ENCODE results near the gene GAB1.

The GAB1 gene

DNA sequence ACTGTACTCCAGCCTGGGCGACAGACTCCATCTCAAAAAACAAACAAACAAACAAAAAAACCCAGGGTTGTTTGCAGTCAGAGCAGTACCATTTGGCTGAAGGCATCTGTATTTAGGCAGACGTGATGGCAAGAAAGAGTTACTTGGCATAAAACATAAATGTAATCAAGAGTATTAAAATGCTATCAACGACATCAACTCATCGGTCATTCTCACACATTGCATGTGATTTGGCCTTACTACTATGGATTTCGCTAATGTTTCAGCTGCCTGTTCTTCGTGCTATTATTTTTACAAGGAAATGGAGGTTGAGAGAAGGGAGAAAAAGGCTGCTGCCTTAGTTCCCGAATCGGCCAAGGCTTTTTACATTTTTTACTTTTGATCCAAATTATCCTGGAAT is 161.3 kb downstream of the GAB1 start:
- Histone ChIP-seq H3K27ac (no peak overlapping the region), H3K9me3 (ENCODE audit: low read depth, low read length) (no peaks in the 10 kb centered on the region), H3K4me3 (no peak overlapping the region), H3K9ac (ENCODE audit: insufficient read length) (no peak overlapping the region), H3K36me3 (ENCODE audit: insufficient read depth, low read length) (no peaks in the 10 kb centered on the region)
- DNase-seq (ENCODE audit: low read depth, low spot score) = no peak
- TF ChIP-seq EZH2 (IDR thresholded peaks at IDR 0.05) = no peak
- no peak for TF ChIP-seq FOXP2 (optimal IDR thresholded peaks at IDR 0.05; ENCODE audit: control extremely low read depth, extremely low read length, insufficient read depth)
- no peak for TF ChIP-seq POLR2AphosphoS5 (IDR thresholded peaks at IDR 0.05; ENCODE audit: borderline replicate concordance, low read depth, low read length)

DNA sequence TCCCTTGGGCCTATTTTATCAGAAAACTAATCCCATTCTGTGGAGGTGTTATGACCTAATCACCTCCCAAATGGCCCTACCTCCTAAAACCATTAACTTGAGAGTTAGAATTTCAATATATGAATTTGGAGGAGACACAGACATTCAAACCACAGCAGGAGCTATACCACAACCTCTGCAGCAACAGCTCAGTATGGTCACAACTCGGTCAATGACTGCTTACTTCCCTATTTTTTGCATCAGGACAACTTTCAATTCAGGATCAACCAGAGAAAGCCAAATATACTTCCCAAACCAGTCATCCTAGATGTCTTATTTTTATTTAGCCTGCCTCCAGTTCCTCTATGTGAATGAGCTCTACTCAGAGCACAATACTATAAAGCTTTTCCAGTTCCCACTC is 165.6 kb downstream of the GAB1 start:
- DNase-seq (ENCODE audit: low read depth, low spot score) = no peak
- Histone ChIP-seq H3K9ac (ENCODE audit: insufficient read length) (no peak overlapping the region), H3K4me3 (no peak overlapping the region), H3K27ac (no peak overlapping the region), H3K9me3 (ENCODE audit: low read depth, low read length) (no peaks in the 10 kb centered on the region), H3K36me3 (ENCODE audit: insufficient read depth, low read length) (no peaks in the 10 kb centered on the region)
- TF ChIP-seq POLR2AphosphoS5 (IDR thresholded peaks at IDR 0.05; ENCODE audit: borderline replicate concordance, low read depth, low read length) (no peak), FOXP2 (optimal IDR thresholded peaks at IDR 0.05; ENCODE audit: control extremely low read depth, extremely low read length, insufficient read depth) (no peak), EZH2 (IDR thresholded peaks at IDR 0.05) (no peak)

DNA sequence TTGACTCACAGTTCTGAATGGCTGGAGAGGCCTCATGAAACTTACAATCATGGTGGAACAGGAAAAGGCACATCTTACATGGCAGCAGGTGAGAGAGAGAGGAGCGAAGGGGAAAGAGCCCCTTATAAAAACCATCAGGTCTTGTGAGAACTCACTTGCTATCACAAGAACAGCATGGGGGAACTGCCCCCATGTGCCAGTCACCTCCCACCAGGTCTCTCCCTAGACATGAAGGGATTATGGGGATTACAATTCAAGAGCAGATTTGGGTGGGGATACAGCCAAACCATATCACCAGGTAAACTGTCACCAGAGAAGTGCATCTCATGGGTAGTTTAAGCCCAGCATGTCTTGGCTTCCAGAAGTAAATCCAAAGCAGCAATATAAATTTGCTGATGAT is 169.4 kb downstream of the GAB1 start:
- Histone ChIP-seq H3K36me3 (ENCODE audit: insufficient read depth, low read length) (no peaks in the 10 kb centered on the region), H3K4me3 (no peak overlapping the region), H3K27ac (no peak overlapping the region), H3K9ac (ENCODE audit: insufficient read length) (no peak overlapping the region), H3K9me3 (ENCODE audit: low read depth, low read length) (no peaks in the 10 kb centered on the region)
- TF ChIP-seq POLR2AphosphoS5 (IDR thresholded peaks at IDR 0.05; ENCODE audit: borderline replicate concordance, low read depth, low read length) = no peak
- no peak for DNase-seq (ENCODE audit: low read depth, low spot score)

DNA sequence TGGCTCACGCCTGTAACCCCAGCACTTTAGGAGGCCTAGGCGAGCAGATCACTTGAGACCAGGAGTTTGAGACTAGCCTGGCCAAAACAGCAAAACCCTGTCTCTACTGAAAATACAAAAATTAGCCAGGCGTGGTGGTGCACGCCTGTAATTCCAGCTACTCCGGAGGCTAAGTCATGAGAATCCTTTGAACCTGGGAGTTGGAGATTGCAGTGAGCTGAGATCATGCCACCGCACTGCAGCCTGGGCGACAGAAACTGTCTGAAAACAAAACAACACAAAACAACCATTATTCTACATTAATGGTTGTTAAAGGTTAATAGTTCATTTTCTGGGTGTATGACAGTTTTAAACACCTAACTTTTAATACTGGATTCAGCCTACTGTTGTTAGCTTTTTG is 175.2 kb downstream of the GAB1 start:
- no peak overlapping the region for H3K9ac ChIP-seq (ENCODE audit: insufficient read length)
- no peak for TF ChIP-seq POLR2AphosphoS5 (IDR thresholded peaks at IDR 0.05; ENCODE audit: borderline replicate concordance, low read depth, low read length)
- no peak for TF ChIP-seq EZH2 (IDR thresholded peaks at IDR 0.05)
- no peak for TF ChIP-seq FOXP2 (optimal IDR thresholded peaks at IDR 0.05; ENCODE audit: control extremely low read depth, extremely low read length, insufficient read depth)
- no peak overlapping the region for H3K27ac ChIP-seq
- no peak overlapping the region for H3K4me3 ChIP-seq
- DNase-seq (ENCODE audit: low read depth, low spot score) = no peak
- peaks cover 8% of the 10 kb centered on the region for H3K36me3 ChIP-seq (ENCODE audit: insufficient read depth, low read length)
- no peaks in the 10 kb centered on the region for H3K9me3 ChIP-seq (ENCODE audit: low read depth, low read length)

DNA sequence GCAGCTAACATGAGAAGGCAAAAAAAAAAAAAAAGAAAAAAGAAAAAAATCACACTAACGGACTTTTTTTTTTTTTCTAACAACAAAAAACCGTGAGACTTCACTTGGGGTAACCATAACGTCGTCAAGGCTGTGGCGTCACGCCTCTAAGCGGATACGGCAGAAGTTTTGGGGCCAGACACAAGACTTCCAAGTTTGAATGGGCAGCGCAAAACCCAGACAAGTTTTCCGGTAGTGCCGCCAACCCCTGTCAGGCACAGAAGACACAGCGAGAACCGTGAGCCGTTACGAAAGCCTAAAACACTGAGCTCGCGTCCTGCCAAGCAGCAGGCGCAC is 176.3 kb downstream of the GAB1 start:
- TF ChIP-seq EZH2 (IDR thresholded peaks at IDR 0.05) (no peak), FOXP2 (optimal IDR thresholded peaks at IDR 0.05; ENCODE audit: control extremely low read depth, extremely low read length, insufficient read depth) (no peak), POLR2AphosphoS5 (IDR thresholded peaks at IDR 0.05; ENCODE audit: borderline replicate concordance, low read depth, low read length) (no peak)
- DNase-seq (ENCODE audit: low read depth, low spot score) = no peak
- Histone ChIP-seq H3K9me3 (ENCODE audit: low read depth, low read length) (no peaks in the 10 kb centered on the region), H3K9ac (ENCODE audit: insufficient read length) (peak overlapping the region; percentile 85), H3K36me3 (ENCODE audit: insufficient read depth, low read length) (peaks cover 19% of the 10 kb centered on the region), H3K27ac (no peak overlapping the region), H3K4me3 (peak overlapping the region; percentile 84)

DNA sequence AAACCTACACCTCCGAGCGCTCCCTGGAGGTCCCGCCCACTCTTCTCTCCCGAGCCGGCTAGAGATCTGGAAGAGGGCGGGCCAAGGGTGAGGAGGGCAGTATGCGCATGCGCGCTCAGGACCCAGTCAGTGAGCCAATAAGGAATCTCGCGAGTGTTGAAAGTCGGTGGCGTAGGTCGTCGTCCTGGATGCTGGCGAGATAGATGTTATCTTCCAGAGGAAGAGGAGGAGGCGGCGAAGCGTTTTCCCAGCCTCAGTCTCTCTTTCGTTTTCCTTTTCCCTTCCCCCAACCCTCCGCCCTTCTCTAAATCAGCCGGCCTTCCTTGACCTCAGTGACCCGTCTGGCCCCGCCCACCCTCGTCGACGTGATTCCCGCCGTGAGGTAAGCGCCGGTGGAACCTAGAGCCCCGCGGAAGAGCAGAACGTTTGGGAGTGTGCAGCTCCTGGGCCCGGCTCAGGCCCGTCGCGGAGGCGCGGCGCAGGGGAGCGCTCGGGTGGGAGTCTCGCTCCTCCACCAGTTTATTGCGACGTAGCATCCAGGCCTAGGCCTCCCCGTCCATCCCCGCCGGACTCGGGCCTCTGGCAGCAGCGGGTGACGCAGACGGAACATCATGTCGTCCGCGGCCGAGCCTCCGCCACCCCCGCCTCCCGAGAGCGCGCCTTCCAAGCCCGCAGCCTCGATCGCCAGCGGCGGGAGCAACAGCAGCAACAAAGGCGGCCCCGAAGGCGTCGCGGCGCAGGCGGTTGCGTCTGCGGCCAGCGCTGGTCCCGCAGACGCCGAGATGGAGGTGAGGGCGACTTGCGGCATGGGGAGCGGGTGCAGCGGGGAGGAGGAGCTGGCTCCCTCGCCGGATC is 176.9 kb downstream of the GAB1 start, which contains the start of gene SMARCA5:
Gene SMARCA5 (plus strand): TSS at position 389 of the 855 bp plus-strand sequence. CDS start 223 bp downstream, at position 612.
- DNase-seq (ENCODE audit: low read depth, low spot score) = peak; percentile 94
- TF ChIP-seq FOXP2 (optimal IDR thresholded peaks at IDR 0.05; ENCODE audit: control extremely low read depth, extremely low read length, insufficient read depth) (no peak), POLR2AphosphoS5 (IDR thresholded peaks at IDR 0.05; ENCODE audit: borderline replicate concordance, low read depth, low read length) (peak; percentile 93)
- Histone ChIP-seq H3K27ac (peak within 1 kb of the TSS; percentile 87), H3K4me3 (peak within 1 kb of the TSS; percentile 84), H3K9ac (ENCODE audit: insufficient read length) (peak within 1 kb of the TSS; percentile 85), H3K36me3 (ENCODE audit: insufficient read depth, low read length) (peaks cover 23% of the 10 kb centered on the region), H3K9me3 (ENCODE audit: low read depth, low read length) (no peaks in the 10 kb centered on the region)

DNA sequence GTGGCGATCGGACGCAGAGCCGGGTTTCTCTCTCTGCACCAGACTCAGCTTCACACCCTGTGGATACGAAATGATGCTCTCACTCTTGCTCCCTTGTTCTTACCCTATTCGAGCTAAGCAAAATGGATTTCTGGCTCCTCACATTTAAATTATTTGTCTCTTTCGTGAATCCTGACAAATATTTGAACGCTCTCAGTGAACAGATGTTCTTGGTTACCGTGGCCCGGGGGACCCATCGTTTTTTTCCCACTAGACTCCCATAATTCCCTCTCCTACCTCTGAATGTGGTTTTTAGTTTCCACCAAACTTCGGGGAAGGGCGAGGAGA is 177.5 kb downstream of the GAB1 start:
- Histone ChIP-seq H3K27ac (peak overlapping the region; percentile 87; the same call in 1 of the 2 replicates), H3K4me3 (peak overlapping the region; percentile 84), H3K9ac (ENCODE audit: insufficient read length) (peak overlapping the region; percentile 85), H3K36me3 (ENCODE audit: insufficient read depth, low read length) (peaks cover 28% of the 10 kb centered on the region), H3K9me3 (ENCODE audit: low read depth, low read length) (no peaks in the 10 kb centered on the region)
- TF ChIP-seq EZH2 (IDR thresholded peaks at IDR 0.05) = no peak
- TF ChIP-seq FOXP2 (optimal IDR thresholded peaks at IDR 0.05; ENCODE audit: control extremely low read depth, extremely low read length, insufficient read depth) = no peak
- no peak for TF ChIP-seq POLR2AphosphoS5 (IDR thresholded peaks at IDR 0.05; ENCODE audit: borderline replicate concordance, low read depth, low read length)
- no peak for DNase-seq (ENCODE audit: low read depth, low spot score)

DNA sequence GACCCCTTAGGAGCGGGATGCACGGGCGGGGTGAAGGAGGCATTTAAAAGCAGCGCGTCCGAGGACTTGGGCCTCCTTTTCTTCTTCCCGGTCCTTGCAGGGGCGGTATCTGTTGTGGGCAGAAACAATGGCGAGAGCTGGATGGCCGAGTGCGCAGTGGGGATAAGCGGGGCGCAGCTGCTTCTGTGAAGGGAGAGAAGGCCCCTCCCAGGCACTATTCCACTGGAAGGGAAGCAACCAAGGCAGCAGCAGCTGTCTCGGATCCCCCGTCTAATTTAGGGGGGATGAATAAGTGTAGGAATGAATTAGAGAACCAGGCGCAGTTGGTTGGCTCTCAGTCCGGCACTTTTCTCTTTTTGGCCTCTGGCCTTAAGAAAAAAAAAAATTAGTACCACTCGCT is 177.8 kb downstream of the GAB1 start:
- Histone ChIP-seq H3K36me3 (ENCODE audit: insufficient read depth, low read length) (peaks cover 32% of the 10 kb centered on the region), H3K27ac (no peak overlapping the region), H3K4me3 (peak overlapping the region; percentile 84), H3K9ac (ENCODE audit: insufficient read length) (peak overlapping the region; percentile 85), H3K9me3 (ENCODE audit: low read depth, low read length) (no peaks in the 10 kb centered on the region)
- TF ChIP-seq POLR2AphosphoS5 (IDR thresholded peaks at IDR 0.05; ENCODE audit: borderline replicate concordance, low read depth, low read length) (no peak), FOXP2 (optimal IDR thresholded peaks at IDR 0.05; ENCODE audit: control extremely low read depth, extremely low read length, insufficient read depth) (no peak), EZH2 (IDR thresholded peaks at IDR 0.05) (no peak)
- DNase-seq (ENCODE audit: low read depth, low spot score) = no peak

DNA sequence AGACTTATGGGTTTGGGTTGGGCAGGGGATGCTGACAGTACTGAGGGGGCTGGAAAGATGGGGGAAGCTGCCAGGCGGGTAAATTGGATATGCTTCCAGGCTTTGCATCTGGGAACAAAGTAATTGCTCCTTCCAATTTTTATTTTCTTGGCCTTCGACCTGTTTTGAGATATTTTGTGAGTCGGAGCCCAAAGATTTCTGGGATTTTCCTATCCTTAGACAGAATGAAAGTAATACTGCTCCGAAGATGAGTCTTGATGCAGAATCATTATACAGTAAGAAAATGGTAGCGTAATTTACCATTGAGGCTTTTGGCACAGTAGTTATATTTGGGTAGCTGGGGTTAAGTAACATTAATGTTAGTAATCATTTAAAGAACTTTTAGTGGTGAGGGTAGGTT is 178.2 kb downstream of the GAB1 start:
- DNase-seq (ENCODE audit: low read depth, low spot score) = no peak
- H3K27ac ChIP-seq = no peak overlapping the region
- TF ChIP-seq EZH2 (IDR thresholded peaks at IDR 0.05) (no peak), POLR2AphosphoS5 (IDR thresholded peaks at IDR 0.05; ENCODE audit: borderline replicate concordance, low read depth, low read length) (no peak), FOXP2 (optimal IDR thresholded peaks at IDR 0.05; ENCODE audit: control extremely low read depth, extremely low read length, insufficient read depth) (no peak)
- H3K36me3 ChIP-seq (ENCODE audit: insufficient read depth, low read length) = peaks cover 36% of the 10 kb centered on the region
- H3K9me3 ChIP-seq (ENCODE audit: low read depth, low read length) = no peaks in the 10 kb centered on the region
- H3K9ac ChIP-seq (ENCODE audit: insufficient read length) = peak overlapping the region; percentile 85
- H3K4me3 ChIP-seq = peak overlapping the region; percentile 84
